Kidney (tissue), 14 donors: ENCODE measurements around the gene VTI1A. TPM values are rescaled to one million over a fixed set of nuclear protein-coding genes. Genes with fewer than 3 reads are reported as not detected.

Experiments used
- DNase-seq, 5 donors: peaks; one replicate each; pipeline ENCODE4 v3.0.0-alpha.2; 2013 to 2020
- FAIRE-seq: peaks from 2 replicates; lab custom pipeline; 2012; peaks lifted over from hg19 to GRCh38; lab: Jason Lieb, UNC
- H3K27ac ChIP-seq, 2 donors: one replicate each; pipeline ENCODE4 v1.7.0; 2013; ENCODE audit warnings: low read depth in 2 of 2, low read length in 2 of 2, inconsistent platforms in 1 of 2
- H3K27me3 ChIP-seq: one replicate; pipeline ENCODE4 v1.7.1; 2013; ENCODE audit warnings: low read length, inconsistent platforms; ENCODE audit not compliant: control insufficient read depth, insufficient read depth
- H3K36me3 ChIP-seq, 3 donors: one replicate each; pipeline versions ENCODE4 v1.7.0 to v1.7.1; 2013; ENCODE audit warnings: low read length in 3 of 3, control low read depth in 1 of 3, inconsistent platforms in 1 of 3; ENCODE audit not compliant: insufficient read depth in 3 of 3, control insufficient read depth in 2 of 3
- H3K4me1 ChIP-seq, 3 donors: one replicate each; pipeline versions ENCODE4 v1.7.0 to v1.7.1; 2013; ENCODE audit warnings: low read length in 3 of 3, inconsistent platforms in 1 of 3, low read depth in 1 of 3; ENCODE audit not compliant: control insufficient read depth in 2 of 3, insufficient read depth in 2 of 3
- H3K4me3 ChIP-seq, 3 donors: one replicate each; pipeline versions ENCODE4 v1.7.0 to v1.8.1; 2013; ENCODE audit warnings: low read length in 3 of 3, control low read depth in 1 of 3, inconsistent platforms in 1 of 3
- H3K9ac ChIP-seq, 3 donors: one replicate each; pipeline versions ENCODE4 v1.7.0 to v1.7.1; 2013; ENCODE audit warnings: low read length in 3 of 3, control low read depth in 1 of 3, inconsistent platforms in 1 of 3
- H3K9me3 ChIP-seq, 3 donors: one replicate each; pipeline versions ENCODE4 v1.7.0 to v1.7.1; 2013; ENCODE audit warnings: low read length in 3 of 3, control low read depth in 1 of 3, inconsistent platforms in 1 of 3; ENCODE audit not compliant: control insufficient read depth in 2 of 3, insufficient read depth in 1 of 3
- intact Hi-C: fragments of 100-400 bp; cut with DNase I; formaldehyde crosslinking; loops from one replicate; pipeline ENCODE4 v1.11.1; 2022
- polyA plus RNA-seq: library from polyadenylated mRNA; stranded (reverse); fragments of 350-450 nt; fragmentation: Illumina TruSeq; extraction: RNeasy Lipid Tissue Mini Kit (QIAGEN cat#74804); gene quantifications from one replicate; pipeline ENCODE4 v1.2.3, GENCODE V29; 2014; ENCODE audit warnings: low read depth, low replicate concordance; ENCODE audit not compliant: insufficient read depth
- total RNA-seq: library from RNA; stranded (reverse); fragmentation: NEBNext Ultra II Directional; extraction: Animal tissue kit (Norgen Biotek cat#: 25700); gene quantifications from one replicate; pipeline ENCODE4 v1.2.1, GENCODE V29; 2021
- TF ChIP-seq, protein P1 (sequence below): IDR thresholded peaks from 3 replicates; pipeline ENCODE4 v1.5.1; 2012; ENCODE audit warnings: mild to moderate bottlenecking, moderate library complexity, borderline replicate concordance; ENCODE audit not compliant: insufficient read depth; ENCODE audit errors: extremely low read depth
- donor health status: control.
- donor health status: control.
- donor health status: control.
- donor health status: control.
- donor health status: control.
- donor health status: DM: yes; HTN: yes; CAD: no.
- donor health status: Normal renal cell carcinoma (clear cell type).

VTI1A gene
- total and polyA plus RNA-seq, 2 donors from 2014 or later: 9.2 to 41.8 TPM

DNA sequence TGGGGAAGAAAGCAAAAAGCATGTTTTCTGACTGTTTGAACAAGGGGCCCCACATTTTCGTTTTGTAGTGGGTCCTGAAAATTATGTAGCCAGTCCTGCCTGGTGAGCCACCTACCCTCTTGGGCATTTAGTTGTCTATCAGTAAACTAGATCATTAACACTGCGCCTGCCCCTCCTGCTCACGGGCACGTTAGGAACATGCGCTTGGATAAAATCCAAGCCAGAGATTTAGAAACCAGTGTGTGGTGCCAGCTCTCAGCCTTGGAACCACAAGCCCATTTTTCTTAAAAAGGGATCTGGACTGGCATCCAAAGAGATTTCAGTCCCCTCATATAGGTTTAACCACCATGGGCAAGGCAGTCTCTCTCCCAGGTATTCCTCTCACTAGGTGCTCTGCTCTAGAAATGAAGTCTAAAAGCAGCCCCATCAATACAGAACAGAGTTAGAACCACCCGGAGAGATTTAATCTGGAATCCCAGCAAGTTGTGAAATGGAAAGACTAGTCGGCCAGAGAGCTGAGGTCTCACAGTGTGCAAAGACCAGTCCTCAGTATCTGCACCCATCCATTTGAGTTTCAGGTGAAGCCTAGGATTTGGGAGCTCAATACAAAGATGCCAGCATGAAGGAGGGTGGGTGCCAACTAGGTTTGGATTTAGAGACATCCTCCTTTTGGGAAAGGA is 379.1 kb downstream of the VTI1A start:
- FAIRE-seq (no peak), DNase-seq (peak in 1 of 5 donors; percentile 37)
- Histone ChIP-seq H3K27me3 (no peaks in the 10 kb centered on the region), H3K9me3 (no peaks in the 10 kb centered on the region), H3K4me1 (no peaks in the 10 kb centered on the region), H3K4me3 (no peak overlapping the region), H3K9ac (no peak overlapping the region), H3K27ac (no peak overlapping the region), H3K36me3 (no peaks in the 10 kb centered on the region)
- TF ChIP-seq, protein P1, sequence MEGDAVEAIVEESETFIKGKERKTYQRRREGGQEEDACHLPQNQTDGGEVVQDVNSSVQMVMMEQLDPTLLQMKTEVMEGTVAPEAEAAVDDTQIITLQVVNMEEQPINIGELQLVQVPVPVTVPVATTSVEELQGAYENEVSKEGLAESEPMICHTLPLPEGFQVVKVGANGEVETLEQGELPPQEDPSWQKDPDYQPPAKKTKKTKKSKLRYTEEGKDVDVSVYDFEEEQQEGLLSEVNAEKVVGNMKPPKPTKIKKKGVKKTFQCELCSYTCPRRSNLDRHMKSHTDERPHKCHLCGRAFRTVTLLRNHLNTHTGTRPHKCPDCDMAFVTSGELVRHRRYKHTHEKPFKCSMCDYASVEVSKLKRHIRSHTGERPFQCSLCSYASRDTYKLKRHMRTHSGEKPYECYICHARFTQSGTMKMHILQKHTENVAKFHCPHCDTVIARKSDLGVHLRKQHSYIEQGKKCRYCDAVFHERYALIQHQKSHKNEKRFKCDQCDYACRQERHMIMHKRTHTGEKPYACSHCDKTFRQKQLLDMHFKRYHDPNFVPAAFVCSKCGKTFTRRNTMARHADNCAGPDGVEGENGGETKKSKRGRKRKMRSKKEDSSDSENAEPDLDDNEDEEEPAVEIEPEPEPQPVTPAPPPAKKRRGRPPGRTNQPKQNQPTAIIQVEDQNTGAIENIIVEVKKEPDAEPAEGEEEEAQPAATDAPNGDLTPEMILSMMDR: no peak
- intact Hi-C loops: no loop called here

DNA sequence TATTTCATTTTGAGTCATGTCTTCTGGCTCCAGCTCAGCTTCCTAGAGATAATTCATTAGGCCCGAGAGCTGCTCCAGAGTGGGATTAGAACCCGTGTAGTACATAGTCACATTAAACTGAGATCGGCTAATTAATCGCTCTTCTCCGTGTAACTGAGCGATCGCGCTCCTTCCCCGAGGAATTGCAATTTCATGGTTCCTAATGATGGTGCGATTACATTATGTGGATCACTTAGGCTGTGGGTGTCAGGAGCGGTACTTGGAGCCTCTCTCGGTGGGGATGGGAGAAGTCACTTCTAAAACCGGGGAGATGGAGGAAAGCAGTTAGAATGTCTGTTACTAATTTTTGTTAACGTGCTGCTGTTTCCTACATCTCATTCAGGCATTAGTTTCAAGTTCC is 380.1 kb downstream of the VTI1A start:
- Histone ChIP-seq H3K9me3 (no peaks in the 10 kb centered on the region), H3K27ac (no peak overlapping the region), H3K4me3 (no peak overlapping the region), H3K36me3 (no peaks in the 10 kb centered on the region), H3K9ac (no peak overlapping the region), H3K4me1 (no peaks in the 10 kb centered on the region), H3K27me3 (no peaks in the 10 kb centered on the region)
- no peak for FAIRE-seq
- intact Hi-C loops: no loop called here
- TF ChIP-seq, protein P1: no peak
- peak in 1 of 5 donors; percentile 3 for DNase-seq

DNA sequence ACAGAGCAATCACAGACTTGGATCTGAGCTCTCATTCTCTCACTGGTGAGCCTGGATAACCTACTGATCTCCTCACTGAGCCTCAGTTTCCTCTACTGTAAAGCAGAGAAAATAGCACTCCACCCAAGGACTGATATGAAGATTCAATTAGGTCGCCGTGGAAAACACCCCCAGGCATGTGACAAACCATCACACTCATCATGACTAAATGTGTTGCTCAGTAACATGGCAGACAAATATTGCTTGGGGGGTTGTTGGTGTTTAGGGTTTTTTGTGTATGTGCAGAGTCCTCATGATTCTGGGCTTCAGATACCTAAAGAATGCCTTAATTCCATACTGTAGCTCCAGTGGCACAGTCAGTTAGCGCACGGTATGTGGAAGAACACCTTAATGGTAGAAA is 380.9 kb downstream of the VTI1A start:
- no peaks in the 10 kb centered on the region for H3K27me3 ChIP-seq
- H3K27ac ChIP-seq: no peak overlapping the region
- H3K4me3 ChIP-seq: no peak overlapping the region
- no peaks in the 10 kb centered on the region for H3K4me1 ChIP-seq
- H3K9ac ChIP-seq: no peak overlapping the region
- no peaks in the 10 kb centered on the region for H3K9me3 ChIP-seq
- no peaks in the 10 kb centered on the region for H3K36me3 ChIP-seq
- no peak for DNase-seq
- intact Hi-C loops: no loop called here
- TF ChIP-seq, protein P1: no peak
- no peak for FAIRE-seq
